Ovary (tissue), 9 donors: Measurements from ENCODE around the gene RANBP2. TPM values are rescaled to one million over a fixed set of nuclear protein-coding genes. Genes with fewer than 3 reads are reported as not detected.

Experiments used
- DNase-seq, 5 donors: peaks; one replicate each; pipeline ENCODE4 v3.0.0-alpha.2; 2019 to 2020
- H3K27ac ChIP-seq, 2 donors: fragments of 200-600 bp; one replicate each; pipeline versions ENCODE4 v1.5.1 to v1.8.0; 2019 to 2022
- H3K27me3 ChIP-seq: fragments of 200-600 bp; one replicate; pipeline ENCODE4 v1.8.0; 2022
- H3K36me3 ChIP-seq: fragments of 200-600 bp; sonication (generic); one replicate; pipeline ENCODE4 v1.5.1; 2019
- H3K4me1 ChIP-seq: one replicate; pipeline ENCODE4 v1.8.1; 2013; ENCODE audit warnings: mild to moderate bottlenecking, moderate library complexity; ENCODE audit not compliant: insufficient read depth
- H3K4me3 ChIP-seq: fragments of 200-600 bp; sonication (generic); one replicate; pipeline ENCODE4 v1.5.1; 2017
- H3K9me3 ChIP-seq, 2 donors: fragments of 200-600 bp in 1 of 2; sonication (generic) in 1 of 2; one replicate each; pipeline versions ENCODE4 v1.5.1 to v1.8.1; 2013 to 2019; ENCODE audit warnings: mild to moderate bottlenecking in 1 of 2, moderate library complexity in 1 of 2
- EP300 ChIP-seq: sonication (generic); formaldehyde crosslinking; IDR thresholded peaks from one replicate; pipeline ENCODE4 v1.6.1; 2017; ENCODE audit warnings: antibody characterized with exemption
- POLR2A ChIP-seq: fragments of 450-650 bp; IDR thresholded peaks from one replicate; pipeline ENCODE4 v1.6.1; 2017; ENCODE audit warnings: antibody characterized with exemption, mild to moderate bottlenecking, moderate library complexity
- WGBS, 3 donors: extraction: QIAGEN DNeasy Blood & Tissue Kit in 1 of 3; methylation state at CpG; one replicate each; pipeline versions ENCODE4 v1.1.5 to v1.1.7; 2013 to 2017; 5-methylcytosine and 5-hydroxymethylcytosine counted together
- intact Hi-C, 4 donors: fragments of 100-400 bp; cut with DNase I; formaldehyde crosslinking; loops; one replicate each; pipeline versions ENCODE4 v1.11.0 to v1.15.1; 2022 to 2023
- polyA plus RNA-seq, 2 donors: library from polyadenylated mRNA; stranded (reverse); fragments of 200-250 nt in 1 of 2; fragments of 350-450 nt in 1 of 2; fragmentation: Illumina TruSeq in 1 of 2; extraction: RNeasy Lipid Tissue Mini Kit (QIAGEN cat#74804) in 1 of 2; gene quantifications; one replicate each; pipeline ENCODE4 v1.2.3, GENCODE V29; 2013 to 2014
- total RNA-seq, 7 donors: library from RNA; depleted of rRNA in 2 of 7; stranded (reverse); fragments of >200 nt in 2 of 7; fragmentation: NEBNext Ultra II Directional in 3 of 7; extraction: Animal tissue kit (Norgen Biotek cat#: 25700) in 3 of 7; gene quantifications; one replicate each; pipeline versions ENCODE4 v1.1.0 to v1.2.4, GENCODE V29; 2016 to 2023
- TF ChIP-seq, protein P1 (sequence below), 3 donors: fragments of 450-650 bp in 2 of 3; fragments of 200-600 bp in 1 of 3; IDR thresholded peaks; one replicate each; pipeline versions ENCODE4 v1.5.1 to v1.8.0; 2016 to 2022; ENCODE audit warnings: antibody characterized with exemption in 3 of 3, mild to moderate bottlenecking in 1 of 3
- donor health status: DM: no; HTN: no; CAD: no; lungs with moderate emphysema.
- donor health status: DM: no; HTN: no; CAD: no.
- donor health status: Bipolar disorder and iron deficiency.
- donor health status: DM: yes; HTN: yes; CAD: no.
- donor health status: DM: no; HTN: no; CAD: no.
- donor health status: DM: yes; HTN: yes; CAD: no.

The RANBP2 gene
- total and polyA plus RNA-seq, 9 donors = 14.5 to 95.6 (median 86.6) TPM

DNA sequence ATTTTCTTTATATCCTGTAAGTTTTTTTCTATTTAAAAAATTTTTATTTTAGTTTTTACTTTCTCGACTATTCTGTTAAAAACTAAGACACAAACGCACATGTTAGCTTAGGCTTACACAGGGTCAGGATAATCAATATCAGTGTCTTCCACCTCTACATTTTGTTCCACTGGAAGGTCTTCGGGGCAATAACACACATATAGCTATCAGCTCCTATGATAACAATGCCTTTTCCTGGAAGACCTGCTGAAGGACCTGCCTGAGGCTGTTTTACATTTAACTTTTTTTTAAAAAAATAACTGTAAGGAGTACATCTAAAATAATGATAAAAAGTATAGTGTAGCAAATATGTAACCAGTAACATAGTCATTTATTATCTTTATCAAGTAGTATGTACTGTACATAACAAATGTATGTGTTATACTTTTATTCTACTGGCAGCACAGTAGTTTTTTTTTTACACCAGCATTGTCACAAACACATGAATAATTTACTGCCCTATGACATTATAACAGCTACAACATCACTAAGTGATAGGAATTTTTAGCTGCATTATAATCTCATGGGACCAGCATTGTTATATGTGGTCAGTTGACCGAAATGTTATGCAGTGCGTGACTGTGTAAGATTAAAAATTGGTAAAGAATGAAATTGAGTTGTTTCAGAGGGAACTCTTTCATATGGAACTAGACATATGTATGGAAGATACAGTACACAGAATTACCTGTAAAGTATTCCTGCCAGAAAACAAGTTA is 105.2 kb downstream of the RANBP2 start:
- Histone ChIP-seq H3K4me3 (no peak overlapping the region), H3K27me3 (no peaks in the 10 kb centered on the region), H3K27ac (no peak overlapping the region), H3K9me3 (no peaks in the 10 kb centered on the region), H3K4me1 (no peaks in the 10 kb centered on the region), H3K36me3 (no peaks in the 10 kb centered on the region)
- DNase-seq = no peak
- intact Hi-C loops = no loop called here
- 94 to 95% (median 94%) methylated on average over 5 of the region's 5 CpGs for WGBS, 3 donors
- TF ChIP-seq, protein P1, sequence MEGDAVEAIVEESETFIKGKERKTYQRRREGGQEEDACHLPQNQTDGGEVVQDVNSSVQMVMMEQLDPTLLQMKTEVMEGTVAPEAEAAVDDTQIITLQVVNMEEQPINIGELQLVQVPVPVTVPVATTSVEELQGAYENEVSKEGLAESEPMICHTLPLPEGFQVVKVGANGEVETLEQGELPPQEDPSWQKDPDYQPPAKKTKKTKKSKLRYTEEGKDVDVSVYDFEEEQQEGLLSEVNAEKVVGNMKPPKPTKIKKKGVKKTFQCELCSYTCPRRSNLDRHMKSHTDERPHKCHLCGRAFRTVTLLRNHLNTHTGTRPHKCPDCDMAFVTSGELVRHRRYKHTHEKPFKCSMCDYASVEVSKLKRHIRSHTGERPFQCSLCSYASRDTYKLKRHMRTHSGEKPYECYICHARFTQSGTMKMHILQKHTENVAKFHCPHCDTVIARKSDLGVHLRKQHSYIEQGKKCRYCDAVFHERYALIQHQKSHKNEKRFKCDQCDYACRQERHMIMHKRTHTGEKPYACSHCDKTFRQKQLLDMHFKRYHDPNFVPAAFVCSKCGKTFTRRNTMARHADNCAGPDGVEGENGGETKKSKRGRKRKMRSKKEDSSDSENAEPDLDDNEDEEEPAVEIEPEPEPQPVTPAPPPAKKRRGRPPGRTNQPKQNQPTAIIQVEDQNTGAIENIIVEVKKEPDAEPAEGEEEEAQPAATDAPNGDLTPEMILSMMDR (IDR thresholded peaks at IDR 0.05) = no peak
- TF ChIP-seq POLR2A = no peak
- no peak for TF ChIP-seq EP300

DNA sequence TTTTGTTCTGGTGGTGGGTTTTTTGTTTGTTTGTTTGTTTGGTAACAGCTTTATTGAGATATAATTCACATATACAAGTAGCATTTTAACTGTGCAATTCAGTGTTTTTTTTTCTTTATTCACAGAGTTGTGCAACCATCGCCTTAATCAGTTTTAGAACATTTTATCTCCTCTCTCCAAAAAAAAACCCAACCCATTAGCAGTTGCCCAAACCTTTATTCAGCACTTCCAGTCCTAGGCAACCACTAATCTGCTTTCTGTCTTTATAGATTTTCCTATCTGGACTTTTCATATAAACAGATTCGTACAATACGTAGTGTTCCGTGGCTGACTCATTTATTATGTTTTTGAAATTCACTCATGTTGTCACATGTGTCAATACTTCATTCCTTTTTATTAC is 106.0 kb downstream of the RANBP2 start:
- no peaks in the 10 kb centered on the region for H3K4me1 ChIP-seq
- 61 to 64% (median 63%) methylated on average over 4 of the region's 4 CpGs for WGBS, 3 donors
- intact Hi-C loops = no loop called here
- TF ChIP-seq POLR2A (no peak), EP300 (no peak)
- TF ChIP-seq, protein P1 (IDR thresholded peaks at IDR 0.05) = no peak
- no peaks in the 10 kb centered on the region for H3K27me3 ChIP-seq
- no peaks in the 10 kb centered on the region for H3K9me3 ChIP-seq
- no peak for DNase-seq
- no peaks in the 10 kb centered on the region for H3K36me3 ChIP-seq
- H3K27ac ChIP-seq = no peak overlapping the region
- no peak overlapping the region for H3K4me3 ChIP-seq

- intact Hi-C loops = no loop called here
- Histone ChIP-seq H3K9me3 (no peaks in the 10 kb centered on the region), H3K4me1 (no peaks in the 10 kb centered on the region), H3K27me3 (no peaks in the 10 kb centered on the region), H3K27ac (no peak overlapping the region), H3K4me3 (no peak overlapping the region), H3K36me3 (no peaks in the 10 kb centered on the region)
- no peak for DNase-seq
- TF ChIP-seq, protein P1 (IDR thresholded peaks at IDR 0.05) = no peak
- TF ChIP-seq POLR2A = no peak
- no peak for TF ChIP-seq EP300
- WGBS, 3 donors = 83 to 85% (median 84%) methylated on average over 3 of the region's 3 CpGs
Observed at GRCh38 chr2:108825736-108826135, 106.5 kb downstream of the RANBP2 start.

DNA sequence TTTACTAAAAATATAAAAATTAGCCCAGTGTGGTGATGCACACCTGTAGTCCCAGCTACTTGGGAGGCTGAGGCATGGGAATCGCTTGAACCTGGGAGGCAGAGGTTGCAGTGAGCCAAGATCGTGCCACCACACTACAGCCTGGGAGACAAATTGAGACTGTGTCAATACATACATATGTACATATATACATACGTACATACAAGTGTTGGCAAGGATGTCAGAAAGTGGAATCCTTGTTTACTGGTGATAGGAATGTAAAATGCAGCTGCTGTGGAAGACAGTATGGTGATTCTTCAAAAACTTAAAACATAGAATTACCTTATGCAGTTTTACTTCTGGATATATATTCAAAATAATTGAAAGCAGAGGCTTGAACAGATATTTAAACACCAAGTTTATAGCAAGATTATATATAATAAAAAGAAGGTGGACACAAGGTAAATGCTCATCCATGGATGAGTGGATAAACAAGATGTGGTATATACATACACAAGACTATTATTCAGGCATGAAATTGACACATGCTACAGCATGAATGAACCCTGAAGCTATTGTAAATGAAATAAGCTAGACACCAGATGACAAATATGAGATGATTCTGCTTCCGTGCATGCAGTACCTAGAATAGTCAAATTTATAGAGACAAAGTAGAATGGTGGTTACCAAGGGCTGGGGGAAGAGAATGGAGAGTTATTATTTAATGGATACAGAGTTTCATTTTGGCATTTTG is 110.5 kb downstream of the RANBP2 start:
- Histone ChIP-seq H3K27me3 (no peaks in the 10 kb centered on the region), H3K4me3 (no peak overlapping the region), H3K9me3 (no peaks in the 10 kb centered on the region), H3K4me1 (no peaks in the 10 kb centered on the region), H3K27ac (no peak overlapping the region), H3K36me3 (no peaks in the 10 kb centered on the region)
- no peak for DNase-seq
- intact Hi-C loops = no loop called here
- TF ChIP-seq EP300 (no peak), POLR2A (no peak)
- TF ChIP-seq, protein P1 (IDR thresholded peaks at IDR 0.05) = no peak
- WGBS, 3 donors = 92 to 96% (median 95%) methylated on average over 4 of the region's 4 CpGs
